GM19023 (cell line): ENCODE results near the gene MUC5AC.
"Not testable (repeated sequence)": the region's sequence is repeated elsewhere in the genome, so short reads cannot be mapped to it uniquely, and the experiment has no call there.

Experiments used
- ATAC-seq: cut with Tn5 transposase; IDR thresholded peaks from one replicate; pipeline ENCODE4 v1.9.1; 2021; ENCODE audit warnings: mild to moderate bottlenecking, moderate library complexity; ENCODE audit not compliant: unreplicated experiment

MUC5AC gene

DNA sequence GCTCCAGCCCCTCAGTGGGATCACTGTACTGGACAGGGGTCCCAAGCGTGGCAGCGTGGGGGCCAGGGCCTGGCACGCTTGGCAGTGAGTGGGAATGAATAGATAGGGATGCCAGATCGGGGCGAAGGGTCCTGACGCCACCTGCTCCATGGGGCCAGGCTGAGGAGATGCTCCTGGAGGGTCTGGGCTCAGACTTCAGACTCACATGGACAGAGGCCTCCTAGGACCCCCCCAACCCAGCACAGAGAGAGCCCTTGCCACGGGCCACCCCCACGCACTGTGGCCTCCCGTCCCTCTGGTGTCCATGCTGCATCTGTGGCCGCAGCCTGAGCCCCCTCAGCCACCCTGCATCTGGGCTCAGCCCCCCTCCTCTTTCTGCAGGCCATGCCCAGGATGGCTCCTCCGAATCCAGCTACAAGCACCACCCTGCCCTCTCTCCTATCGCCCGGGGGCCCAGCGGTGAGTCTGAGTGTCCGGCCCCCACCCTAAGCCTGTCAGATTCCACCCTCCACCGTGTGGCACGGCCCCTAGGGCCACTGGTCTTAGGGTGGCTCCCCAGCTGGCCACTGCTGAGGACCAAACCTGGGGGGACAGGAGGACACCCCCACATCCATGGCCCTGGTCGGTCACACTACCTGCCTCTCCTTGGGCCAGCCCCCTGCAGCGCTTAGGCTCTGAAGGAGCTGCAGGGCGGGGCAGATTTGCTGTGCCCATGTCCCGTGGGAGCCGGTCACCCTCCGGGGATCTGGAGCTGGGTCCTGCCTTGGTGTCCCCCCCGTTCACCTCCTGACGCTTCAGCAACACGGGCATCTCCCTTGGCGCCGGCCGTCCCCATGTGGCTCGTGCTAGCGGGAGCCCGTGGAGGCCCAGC lies 2.7 kb downstream of the MUC5AC start:
- ATAC-seq = no peak

DNA sequence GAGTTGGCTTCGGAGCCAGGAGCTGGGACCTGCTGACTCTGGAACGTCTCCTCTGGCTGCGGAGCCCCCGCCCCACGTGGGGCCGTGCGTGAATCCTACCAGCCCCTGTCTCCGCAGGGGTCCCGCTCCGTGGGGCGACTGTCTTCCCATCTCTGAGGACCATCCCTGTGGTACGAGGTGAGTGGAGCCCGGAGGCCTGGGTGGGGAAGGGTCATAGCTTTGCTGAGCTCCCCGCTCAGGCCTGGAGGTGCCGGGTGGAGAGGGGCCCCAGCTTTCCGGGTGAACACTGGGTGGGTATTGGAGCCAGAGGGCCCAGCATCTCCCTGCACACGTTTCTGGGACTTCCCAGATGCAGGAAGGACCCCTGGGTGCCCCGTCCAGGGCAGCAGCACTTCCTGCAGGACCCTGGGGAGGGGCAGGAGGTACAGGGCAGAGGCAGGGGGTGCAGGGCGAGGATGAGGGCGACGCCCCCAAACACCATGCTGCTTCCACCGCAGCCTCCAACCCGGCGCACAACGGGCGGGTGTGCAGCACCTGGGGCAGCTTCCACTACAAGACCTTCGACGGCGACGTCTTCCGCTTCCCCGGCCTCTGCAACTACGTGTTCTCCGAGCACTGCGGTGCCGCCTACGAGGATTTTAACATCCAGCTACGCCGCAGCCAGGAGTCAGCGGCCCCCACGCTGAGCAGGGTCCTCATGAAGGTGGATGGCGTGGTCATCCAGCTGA lies 3.8 kb downstream of the MUC5AC start:
- ATAC-seq = no peak

DNA sequence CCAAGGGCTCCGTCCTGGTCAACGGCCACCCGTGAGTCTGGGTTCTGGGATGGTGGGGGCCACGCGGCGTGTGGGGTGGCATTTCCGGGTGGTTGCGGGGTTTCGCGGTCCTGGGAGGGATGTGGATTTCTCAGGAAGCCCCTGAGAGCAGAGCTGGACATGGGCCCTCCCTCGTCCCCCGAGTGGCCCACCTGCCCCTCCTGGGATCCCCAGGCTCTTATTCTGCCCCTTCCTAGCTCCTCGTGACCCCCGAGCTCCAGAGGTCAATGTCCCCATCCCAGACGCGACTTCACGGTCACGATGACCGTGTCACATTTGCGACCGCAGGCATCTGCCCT lies 4.4 kb downstream of the MUC5AC start:
- no peak for ATAC-seq

DNA sequence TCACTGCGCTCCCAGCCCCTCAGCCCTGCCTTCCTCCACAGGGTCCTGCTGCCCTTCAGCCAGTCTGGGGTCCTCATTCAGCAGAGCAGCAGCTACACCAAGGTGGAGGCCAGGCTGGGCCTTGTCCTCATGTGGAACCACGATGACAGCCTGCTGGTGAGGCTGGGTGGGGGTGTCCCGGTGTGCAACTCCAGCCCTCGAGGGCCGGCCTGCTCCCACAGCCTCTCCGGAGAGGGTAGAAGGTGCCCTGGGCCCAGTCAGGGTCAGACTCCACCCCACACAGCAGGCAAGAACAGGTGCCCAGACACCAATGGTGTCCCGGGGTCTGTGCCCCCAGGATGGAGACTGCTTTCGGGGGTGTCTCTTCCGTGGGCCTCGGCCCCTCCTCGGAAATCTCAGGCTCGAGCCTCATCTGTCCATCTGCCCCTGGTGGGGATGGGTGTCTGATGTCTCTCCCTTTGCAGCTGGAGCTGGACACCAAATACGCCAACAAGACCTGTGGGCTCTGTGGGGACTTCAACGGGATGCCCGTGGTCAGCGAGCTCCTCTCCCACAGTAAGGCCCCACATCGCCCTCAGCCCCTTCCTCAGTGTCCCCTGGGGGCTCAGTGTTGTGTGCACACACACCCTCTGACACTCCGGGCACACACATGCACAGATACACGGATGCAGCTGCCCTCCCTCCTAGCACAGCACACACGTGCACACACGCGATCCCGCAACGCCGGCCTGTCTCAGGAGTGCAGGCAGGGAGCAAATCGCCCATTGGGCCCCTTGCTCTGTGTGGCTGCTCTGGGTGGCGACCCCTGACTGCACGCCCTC lies 4.9 kb downstream of the MUC5AC start:
- ATAC-seq = no peak

DNA sequence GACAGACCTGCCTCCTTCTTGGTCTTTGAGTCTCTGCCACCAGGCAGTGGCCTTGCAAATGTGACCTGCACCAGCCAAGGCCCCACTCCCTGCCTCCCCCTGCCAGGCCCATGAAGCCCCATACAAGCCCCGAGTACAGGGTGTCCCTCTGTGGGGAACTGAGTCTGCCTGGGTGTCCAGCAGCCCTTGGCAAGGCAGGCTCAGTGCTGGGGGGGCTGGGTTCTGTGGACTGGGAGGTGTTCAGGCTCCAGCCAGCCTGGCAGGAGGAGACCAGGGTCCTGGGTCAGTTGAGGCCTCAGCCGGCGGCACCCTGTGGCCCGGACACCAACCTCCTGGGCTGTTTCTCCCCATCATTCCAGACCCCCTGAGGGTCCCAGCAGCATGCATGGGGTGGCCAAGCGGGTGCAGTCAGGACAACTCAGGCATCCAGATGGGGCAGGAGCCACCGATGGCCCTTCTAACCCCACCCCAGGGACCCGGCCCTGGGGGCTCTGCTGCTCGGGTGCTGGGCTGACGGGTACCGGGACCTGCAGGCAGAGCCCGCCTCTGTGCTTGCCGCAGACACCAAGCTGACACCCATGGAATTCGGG lies 5.7 kb downstream of the MUC5AC start:
- no peak for ATAC-seq

DNA sequence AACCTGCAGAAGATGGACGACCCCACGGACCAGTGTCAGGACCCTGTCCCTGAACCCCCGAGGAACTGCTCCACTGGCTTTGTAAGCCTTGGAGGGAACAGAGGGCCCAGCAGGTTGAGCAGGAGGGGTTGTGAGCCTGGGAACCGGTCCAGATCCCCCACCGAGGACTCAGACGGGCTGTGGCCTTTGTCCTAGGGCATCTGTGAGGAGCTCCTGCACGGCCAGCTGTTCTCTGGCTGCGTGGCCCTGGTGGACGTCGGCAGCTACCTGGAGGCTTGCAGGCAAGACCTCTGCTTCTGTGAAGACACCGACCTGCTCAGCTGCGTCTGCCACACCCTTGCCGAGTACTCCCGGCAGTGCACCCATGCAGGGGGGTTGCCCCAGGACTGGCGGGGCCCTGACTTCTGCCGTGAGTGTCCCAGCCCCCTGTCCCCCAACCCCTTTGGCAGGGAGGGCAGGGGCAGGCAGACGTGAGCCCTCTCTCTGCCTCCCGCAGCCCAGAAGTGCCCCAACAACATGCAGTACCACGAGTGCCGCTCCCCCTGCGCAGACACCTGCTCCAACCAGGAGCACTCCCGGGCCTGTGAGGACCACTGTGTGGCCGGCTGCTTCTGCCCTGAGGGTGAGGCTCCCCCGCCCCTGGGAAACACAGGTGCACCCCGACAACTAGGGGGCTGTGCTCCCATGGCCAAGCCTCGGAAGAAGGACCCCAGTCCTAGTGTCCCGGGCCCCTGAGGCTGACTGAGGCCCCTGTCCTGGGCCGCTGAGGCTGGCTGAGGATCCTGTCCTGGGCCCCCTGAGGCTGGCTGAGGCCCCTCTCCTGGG lies 6.4 kb downstream of the MUC5AC start:
- ATAC-seq = no peak

DNA sequence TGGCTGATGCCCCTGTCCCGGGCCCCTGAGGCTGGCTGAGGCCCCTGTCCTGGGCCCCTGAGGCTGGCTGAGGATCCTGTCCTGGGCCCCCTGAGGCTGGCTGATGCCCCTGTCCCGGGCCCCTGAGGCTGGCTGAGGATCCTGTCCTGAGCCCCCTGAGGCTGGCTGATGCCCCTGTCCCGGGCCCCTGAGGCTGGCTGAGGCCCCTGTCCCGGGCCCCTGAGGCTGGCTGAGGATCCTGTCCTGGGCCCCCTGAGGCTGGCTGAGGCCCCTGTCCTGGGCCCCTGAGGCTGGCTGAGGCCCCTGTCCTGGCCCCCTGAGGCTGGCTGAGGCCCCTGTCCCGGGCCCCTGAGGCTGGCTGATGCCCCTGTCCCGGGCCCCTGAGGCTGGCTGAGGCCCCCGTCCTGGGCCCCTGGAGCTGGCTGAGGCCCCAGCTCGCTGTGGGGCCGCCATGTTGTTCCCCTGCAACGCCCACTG lies 7.1 kb downstream of the MUC5AC start:
- ATAC-seq = not testable (repeated sequence)

DNA sequence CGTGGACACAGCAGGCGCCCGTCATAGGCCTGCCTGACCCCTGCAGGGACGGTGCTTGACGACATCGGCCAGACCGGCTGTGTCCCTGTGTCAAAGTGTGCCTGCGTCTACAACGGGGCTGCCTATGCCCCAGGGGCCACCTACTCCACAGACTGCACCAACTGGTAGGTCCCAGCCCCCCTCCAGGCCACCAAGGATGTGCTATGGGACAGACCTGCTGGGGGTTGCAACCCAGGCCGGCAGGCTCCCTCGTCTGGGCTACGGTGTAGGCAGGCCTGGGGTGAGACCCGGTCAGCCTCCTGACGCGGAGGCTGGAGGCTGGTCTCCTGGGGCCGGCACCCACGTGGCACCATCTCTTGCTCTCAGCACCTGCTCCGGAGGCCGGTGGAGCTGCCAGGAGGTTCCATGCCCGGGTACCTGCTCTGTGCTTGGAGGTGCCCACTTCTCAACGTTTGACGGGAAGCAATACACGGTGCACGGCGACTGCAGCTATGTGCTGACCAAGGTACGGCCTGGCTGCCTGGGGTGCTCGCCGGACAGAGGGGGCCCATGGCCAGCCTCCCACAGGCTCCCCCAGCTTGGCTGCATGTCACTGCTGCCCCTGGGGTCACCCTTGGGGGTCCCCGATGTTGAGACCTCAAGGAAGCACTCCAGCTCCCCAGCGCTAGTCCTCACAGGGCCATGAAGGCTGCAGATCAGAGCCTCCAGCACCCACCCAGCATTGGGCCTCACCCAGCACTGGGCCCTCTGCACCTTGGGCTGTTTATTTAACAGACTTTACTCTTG lies 7.7 kb downstream of the MUC5AC start:
- no peak for ATAC-seq

DNA sequence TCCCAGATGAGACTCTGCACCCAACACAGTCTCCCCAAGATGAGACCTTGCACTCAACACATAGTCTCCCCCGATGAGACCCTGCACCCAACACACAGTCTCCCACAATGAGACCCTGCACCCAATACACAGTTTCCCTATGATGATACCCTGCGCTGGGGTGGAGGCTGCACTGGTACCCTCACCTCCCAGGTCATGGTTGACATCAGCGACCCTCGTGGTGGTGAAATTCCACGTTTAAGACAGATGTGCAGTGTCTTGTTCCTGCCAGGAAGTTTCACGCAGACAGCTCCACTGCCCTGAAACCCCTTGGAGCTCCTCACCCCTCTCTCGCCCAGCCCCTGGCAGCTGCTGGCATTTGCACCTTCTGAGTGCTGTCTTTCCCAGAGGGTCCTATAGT lies 9.5 kb downstream of the MUC5AC start:
- ATAC-seq = no peak

DNA sequence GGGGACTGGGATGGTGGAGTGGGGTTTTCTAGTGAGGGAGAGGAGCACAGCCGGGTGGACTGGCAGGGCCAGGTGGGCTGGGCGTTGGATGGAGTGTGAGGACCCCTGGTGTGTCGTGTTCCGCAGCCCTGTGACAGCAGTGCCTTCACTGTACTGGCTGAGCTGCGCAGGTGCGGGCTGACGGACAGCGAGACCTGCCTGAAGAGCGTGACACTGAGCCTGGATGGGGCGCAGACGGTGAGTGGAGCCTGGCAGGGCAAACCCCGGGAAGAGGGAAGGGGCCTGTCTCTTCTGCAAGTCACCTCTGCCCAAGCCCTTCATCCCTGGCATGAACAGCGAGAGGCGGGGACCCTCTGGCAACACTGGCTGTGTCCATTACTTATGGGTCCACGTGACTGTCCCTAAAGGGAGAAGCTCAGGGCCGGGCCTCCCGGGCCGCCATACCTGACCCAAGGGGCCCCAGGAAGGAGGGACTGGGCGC lies 10.0 kb downstream of the MUC5AC start:
- no peak for ATAC-seq

DNA sequence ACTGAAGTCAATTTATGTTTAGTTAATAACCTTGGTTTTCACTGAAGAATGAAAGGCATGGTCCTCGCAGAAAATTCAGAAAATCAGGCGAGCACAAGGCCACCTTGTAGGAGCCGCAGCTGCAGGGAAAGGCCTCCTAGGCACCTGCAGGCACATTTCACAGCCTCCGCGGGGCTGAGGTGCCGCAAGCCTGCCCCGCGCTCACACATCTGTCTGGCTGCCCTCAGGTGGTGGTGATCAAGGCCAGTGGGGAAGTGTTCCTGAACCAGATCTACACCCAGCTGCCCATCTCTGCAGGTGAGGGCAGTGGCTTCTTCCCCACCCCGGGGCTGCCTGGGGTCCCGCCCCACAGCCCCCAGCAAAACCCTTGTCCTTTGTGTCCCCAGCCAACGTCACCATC lies 10.5 kb downstream of the MUC5AC start:
- ATAC-seq = no peak

DNA sequence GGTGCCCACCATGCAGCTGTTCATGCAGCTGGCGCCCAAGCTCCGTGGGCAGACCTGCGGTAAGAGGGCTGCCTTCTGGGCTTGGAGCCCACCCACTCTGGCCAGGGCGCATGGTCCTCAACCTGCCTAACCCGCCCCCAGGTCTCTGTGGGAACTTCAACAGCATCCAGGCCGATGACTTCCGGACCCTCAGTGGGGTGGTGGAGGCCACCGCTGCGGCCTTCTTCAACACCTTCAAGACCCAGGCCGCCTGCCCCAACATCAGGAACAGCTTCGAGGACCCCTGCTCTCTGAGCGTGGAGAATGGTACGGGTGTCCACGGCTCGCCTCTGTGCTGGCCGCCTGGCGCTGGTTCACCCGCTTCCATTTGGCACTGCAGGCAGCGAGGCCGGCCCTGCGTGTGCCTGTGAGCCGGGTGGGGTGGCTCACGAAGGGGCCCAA lies 11.0 kb downstream of the MUC5AC start:
- ATAC-seq = no peak

DNA sequence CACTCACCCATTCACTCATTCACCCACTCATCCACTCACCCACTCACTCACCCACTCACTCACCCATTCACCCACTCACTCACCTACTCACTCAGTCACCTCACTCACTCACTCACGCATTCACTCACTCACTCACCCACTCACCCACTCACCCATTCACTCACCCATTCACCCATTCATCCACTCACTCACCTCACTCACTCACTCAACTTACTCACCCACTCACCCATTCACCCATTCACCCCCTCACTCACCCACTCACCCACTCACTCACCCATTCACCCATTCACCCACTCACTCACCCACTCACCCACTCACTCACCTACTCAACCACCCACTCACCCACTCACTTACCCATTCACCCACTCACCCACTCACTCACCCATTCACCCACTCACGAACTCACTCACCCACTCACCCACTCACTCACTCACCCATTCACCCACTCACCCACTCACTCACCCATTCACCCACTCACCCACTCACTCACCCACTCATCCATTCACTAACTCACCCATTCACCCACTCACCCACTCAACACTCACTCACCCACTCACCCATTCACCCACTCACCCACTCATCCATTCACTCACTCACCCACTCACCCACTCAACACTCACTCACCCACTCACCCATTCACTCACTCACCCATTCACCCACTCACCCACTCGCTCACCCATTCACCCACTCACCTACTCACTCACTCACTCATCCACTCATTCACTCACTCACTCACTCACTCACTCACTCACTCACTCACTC lies 13.7 kb downstream of the MUC5AC start:
- no peak for ATAC-seq

DNA sequence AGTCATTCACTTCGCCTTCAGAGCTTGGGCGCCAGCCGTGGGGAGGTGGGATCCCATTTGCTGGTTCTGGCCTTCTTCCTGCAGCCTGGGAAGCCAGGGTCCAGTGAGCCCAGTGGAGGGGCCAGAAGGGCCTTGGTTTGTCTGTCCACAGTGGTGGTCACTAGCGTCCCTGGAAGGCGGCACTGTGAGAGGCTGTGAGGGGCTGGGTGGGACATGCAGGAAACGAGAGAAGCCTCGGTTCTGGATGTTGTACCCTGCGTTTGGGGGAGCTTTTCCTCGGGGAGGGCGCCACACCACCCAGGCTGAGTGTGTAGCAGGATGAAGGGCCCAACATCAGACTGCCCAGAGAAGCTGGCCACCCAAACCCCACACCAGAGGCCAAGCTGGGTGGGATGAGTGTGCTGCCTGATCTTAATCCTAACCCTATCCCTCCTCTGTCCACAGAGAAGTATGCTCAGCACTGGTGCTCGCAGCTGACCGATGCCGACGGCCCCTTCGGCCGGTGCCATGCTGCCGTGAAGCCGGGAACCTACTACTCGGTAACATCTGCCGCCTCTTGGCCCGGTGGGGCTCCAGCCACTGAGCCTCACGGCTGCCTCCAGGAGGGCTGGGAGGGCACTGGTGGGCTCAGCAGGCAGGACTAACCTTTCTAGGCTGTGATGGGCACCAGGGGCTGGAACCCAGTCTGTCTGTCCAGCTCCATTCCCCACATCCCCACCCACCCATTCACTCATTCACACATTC lies 14.4 kb downstream of the MUC5AC start:
- ATAC-seq = no peak

DNA sequence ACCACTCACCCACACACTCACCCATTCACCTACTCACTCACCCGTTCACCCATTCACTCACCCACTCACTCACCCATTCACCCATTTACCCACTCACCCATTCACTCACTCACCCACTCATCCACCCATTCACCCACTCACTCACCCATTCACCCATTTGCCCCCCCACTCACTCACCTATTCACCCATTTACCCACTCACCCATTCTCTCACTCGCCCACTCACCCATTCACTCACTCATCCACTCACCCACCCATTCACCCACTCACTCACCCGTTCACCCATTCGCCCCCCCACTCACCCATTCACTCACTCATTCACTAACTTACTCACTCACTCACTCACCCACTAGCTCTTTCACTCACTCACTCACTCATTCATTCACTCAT lies 15.0 kb downstream of the MUC5AC start:
- ATAC-seq = no peak

DNA sequence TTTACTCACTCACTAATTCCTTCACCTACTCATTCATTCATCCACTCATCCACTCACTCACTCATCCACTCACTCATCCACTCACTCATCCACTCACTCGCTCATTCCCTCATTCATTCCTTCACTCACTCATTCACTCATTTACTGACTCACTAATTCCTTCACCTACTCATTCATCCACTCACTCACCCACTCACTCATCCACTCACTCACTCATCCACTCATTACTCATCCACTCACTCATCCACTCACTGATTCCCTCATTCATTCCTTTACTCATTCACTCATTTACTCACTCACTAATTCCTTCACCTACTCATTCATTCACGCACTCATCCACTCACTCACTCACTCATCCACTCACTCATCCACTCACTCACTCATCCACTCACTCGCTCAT lies 15.6 kb downstream of the MUC5AC start:
- ATAC-seq = not testable (repeated sequence)

DNA sequence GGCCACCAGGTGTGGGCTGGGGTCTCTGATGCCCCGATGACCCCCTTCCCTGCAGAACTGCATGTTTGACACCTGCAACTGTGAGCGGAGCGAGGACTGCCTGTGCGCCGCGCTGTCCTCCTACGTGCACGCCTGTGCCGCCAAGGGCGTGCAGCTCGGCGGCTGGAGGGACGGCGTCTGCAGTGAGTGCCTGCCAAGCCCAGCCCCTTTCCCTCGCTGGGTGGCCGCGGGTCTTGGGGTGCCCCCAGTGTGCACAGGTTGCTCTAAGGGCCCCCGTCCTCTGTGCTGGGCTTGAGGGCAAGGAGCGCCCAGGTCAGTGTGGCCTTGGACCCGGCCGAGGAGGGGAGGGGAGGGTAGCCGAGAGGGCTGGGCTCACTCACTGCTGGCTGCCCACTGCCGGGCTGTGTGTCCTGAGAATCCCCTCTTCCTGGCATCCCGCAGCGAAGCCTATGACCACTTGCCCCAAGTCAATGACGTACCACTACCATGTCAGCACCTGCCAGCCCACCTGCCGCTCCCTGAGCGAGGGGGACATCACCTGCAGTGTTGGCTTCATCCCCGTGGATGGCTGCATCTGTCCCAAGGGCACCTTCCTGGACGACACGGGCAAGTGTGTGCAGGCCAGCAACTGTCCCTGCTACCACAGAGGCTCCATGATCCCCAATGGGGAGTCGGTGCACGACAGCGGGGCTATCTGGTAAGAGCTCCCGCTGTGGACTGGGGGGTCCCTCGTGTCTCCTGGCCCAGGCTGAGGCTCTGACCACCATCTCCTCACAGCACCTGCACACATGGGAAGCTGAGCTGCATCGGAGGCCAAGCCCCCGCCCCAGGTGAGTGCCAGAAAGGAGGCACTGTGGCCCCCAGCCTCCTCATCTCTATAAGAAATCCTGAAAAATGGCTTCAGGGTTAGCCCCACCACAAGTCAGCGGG lies 17.0 kb downstream of the MUC5AC start:
- no peak for ATAC-seq
